H1 (cell line): Measurements from ENCODE around the gene PDZK1IP1. TPM values are rescaled to one million over a fixed set of nuclear protein-coding genes. Genes with fewer than 3 reads are reported as not detected.

ENCODE experiments used
- EZH2 ChIP-seq: fragments of 200-600 bp; sonication (generic); IDR thresholded peaks from 2 replicates; pipeline ENCODE4 v1.7.1; 2012; ENCODE audit warnings: low read depth, mild to moderate bottlenecking, moderate library complexity, low read length, inconsistent platforms; ENCODE audit not compliant: severe bottlenecking
- polyA plus RNA-seq, 7 experiments: library from polyadenylated mRNA; depleted of rRNA in 3 of 7; stranded (reverse) in 5 of 7; unstranded in 2 of 7; fragments of >200 nt in 5 of 7; fragments of 200-250 nt in 2 of 7; gene quantifications; 1 replicate in 5 of 7; 2 replicates in 1 of 7; 4 replicates in 1 of 7; pipeline versions ENCODE4 v1.2.1 to v1.2.3, GENCODE V29; 2011 to 2013; ENCODE audit warnings: missing spikeins in 2 of 7, mixed read lengths in 2 of 7
- total RNA-seq: library from RNA; stranded (reverse); fragmentation: NEBNext Ultra II Directional; extraction: Animal tissue kit (Norgen Biotek cat#: 25700); gene quantifications from 2 replicates; pipeline ENCODE4 v1.2.1, GENCODE V29; 2021

Gene PDZK1IP1
- total and polyA plus RNA-seq, 2 of the 8 experiments (the other 6 are each of a cell fraction or from before 2014, with no cell fraction given): 0.17 TPM; not detected in 1

GRCh38 chr1:47184822-47185677 is 4.8 kb downstream of the PDZK1IP1 start (continued):
- TF ChIP-seq EZH2: no peak
